ENCODE data around the gene POU2F1.

- TF ChIP-seq, protein P1, sequence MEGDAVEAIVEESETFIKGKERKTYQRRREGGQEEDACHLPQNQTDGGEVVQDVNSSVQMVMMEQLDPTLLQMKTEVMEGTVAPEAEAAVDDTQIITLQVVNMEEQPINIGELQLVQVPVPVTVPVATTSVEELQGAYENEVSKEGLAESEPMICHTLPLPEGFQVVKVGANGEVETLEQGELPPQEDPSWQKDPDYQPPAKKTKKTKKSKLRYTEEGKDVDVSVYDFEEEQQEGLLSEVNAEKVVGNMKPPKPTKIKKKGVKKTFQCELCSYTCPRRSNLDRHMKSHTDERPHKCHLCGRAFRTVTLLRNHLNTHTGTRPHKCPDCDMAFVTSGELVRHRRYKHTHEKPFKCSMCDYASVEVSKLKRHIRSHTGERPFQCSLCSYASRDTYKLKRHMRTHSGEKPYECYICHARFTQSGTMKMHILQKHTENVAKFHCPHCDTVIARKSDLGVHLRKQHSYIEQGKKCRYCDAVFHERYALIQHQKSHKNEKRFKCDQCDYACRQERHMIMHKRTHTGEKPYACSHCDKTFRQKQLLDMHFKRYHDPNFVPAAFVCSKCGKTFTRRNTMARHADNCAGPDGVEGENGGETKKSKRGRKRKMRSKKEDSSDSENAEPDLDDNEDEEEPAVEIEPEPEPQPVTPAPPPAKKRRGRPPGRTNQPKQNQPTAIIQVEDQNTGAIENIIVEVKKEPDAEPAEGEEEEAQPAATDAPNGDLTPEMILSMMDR (IDR thresholded peaks at IDR 0.05 in 4 of 5, conservative IDR thresholded peaks at IDR 0.05 in 1 of 5), result no peak
- TF ChIP-seq POLR2A (IDR thresholded peaks at IDR 0.05), result no peak
Observed at GRCh38 chr1:167438171-167439138, 217.8 kb downstream of the POU2F1 start.
